DOHH2 (cell line): ENCODE data around the gene G6PD.

Experiments used
- EZH2phosphoT487 ChIP-seq: fragments of 200-600 bp; sonication (generic); IDR thresholded peaks from 2 replicates; pipeline ENCODE4 v1.6.1; 2017; ENCODE audit warnings: borderline replicate concordance, mild to moderate bottlenecking, antibody characterized with exemption, low read length, moderate library complexity, mixed read lengths
- TF ChIP-seq, protein P1 (sequence below): fragments of 200-600 bp; sonication (generic); IDR thresholded peaks from one replicate; pipeline ENCODE4 v1.5.1; 2014; ENCODE audit warnings: antibody characterized with exemption, mild to moderate bottlenecking, low read depth, low read length; ENCODE audit not compliant: poor library complexity, severe bottlenecking

DNA sequence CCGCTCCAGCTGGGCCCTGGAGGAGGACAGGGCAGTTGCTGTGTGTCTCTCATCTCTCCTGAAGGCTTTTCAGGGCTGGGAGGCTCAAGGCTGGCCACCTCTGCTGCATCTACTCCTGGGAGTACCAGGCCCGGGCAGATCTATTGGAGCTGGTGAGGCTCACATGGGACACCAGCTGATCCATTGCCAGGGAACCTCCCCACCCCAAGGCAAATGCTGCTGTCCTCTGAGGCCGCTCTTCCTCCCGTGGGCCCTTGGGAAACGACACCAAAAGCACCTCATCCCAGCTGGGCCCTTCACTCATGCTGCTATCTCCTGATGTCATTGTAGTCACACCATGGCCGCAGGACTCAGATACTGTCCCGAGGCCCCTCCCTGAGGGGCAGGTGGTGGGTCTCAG, 63.9 kb downstream of the G6PD start:
- TF ChIP-seq, protein P1, sequence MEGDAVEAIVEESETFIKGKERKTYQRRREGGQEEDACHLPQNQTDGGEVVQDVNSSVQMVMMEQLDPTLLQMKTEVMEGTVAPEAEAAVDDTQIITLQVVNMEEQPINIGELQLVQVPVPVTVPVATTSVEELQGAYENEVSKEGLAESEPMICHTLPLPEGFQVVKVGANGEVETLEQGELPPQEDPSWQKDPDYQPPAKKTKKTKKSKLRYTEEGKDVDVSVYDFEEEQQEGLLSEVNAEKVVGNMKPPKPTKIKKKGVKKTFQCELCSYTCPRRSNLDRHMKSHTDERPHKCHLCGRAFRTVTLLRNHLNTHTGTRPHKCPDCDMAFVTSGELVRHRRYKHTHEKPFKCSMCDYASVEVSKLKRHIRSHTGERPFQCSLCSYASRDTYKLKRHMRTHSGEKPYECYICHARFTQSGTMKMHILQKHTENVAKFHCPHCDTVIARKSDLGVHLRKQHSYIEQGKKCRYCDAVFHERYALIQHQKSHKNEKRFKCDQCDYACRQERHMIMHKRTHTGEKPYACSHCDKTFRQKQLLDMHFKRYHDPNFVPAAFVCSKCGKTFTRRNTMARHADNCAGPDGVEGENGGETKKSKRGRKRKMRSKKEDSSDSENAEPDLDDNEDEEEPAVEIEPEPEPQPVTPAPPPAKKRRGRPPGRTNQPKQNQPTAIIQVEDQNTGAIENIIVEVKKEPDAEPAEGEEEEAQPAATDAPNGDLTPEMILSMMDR = no peak
- TF ChIP-seq EZH2phosphoT487 = no peak
